WTC11 (cell line): Measurements from ENCODE around the gene ADSL. TPM values are rescaled to one million over a fixed set of nuclear protein-coding genes. Genes with fewer than 3 reads are reported as not detected.

Experiments
- ATAC-seq: fragments of 200-7000 bp; cut with Tn5 transposase; 2 replicates; pipeline ENCODE4 v1.10.0; 2021; ENCODE audit warnings: mild to moderate bottlenecking, moderate library complexity
- Bru-seq: library from RNA; stranded (reverse); fragments of 400-500 nt; gene quantifications from one replicate; lab custom pipeline; 2021; lab: Mats Ljungman, UMichigan
- CTCF ChIA-PET: fragments of 300-600 bp; sonication (Branson Sonifier 250); formaldehyde crosslinking; loops from one replicate; lab custom pipeline; 2021; ENCODE audit warnings: antibody characterized with exemption; lab: Charles Lee
- POLR2A ChIA-PET: fragments of 350-600 bp; sonication (Branson Sonifier 250); formaldehyde crosslinking; loops from one replicate; lab custom pipeline; 2021; ENCODE audit warnings: antibody characterized with exemption; lab: Charles Lee
- DNase-seq: peaks from one replicate; pipeline ENCODE4 v3.0.0; 2021; ENCODE audit warnings: low spot score
- H3K27ac Mint-ChIP-seq: 2 replicates; pipeline ENCODE4 v1.8.0; 2021; ENCODE audit warnings: mixed read lengths
- H3K27me3 Mint-ChIP-seq: 2 replicates; pipeline ENCODE4 v1.8.0; 2021; ENCODE audit warnings: low read depth, mild to moderate bottlenecking, moderate library complexity, mixed read lengths
- H3K36me3 Mint-ChIP-seq: 2 replicates; pipeline ENCODE4 v1.8.0; 2021; ENCODE audit warnings: mixed read lengths
- H3K4me1 Mint-ChIP-seq: 2 replicates; pipeline ENCODE4 v1.8.0; 2022; ENCODE audit warnings: mixed read lengths
- H3K4me3 Mint-ChIP-seq: 2 replicates; pipeline ENCODE4 v1.8.0; 2021; ENCODE audit warnings: mild to moderate bottlenecking, moderate library complexity, mixed read lengths
- H3K9me3 Mint-ChIP-seq: 2 replicates; pipeline ENCODE4 v1.8.0; 2021; ENCODE audit warnings: mixed read lengths
- ARID4B ChIP-seq: sonication (generic); formaldehyde crosslinking; IDR thresholded peaks from 2 replicates; pipeline ENCODE4 v1.8.0; 2023; ENCODE audit warnings: missing genetic modification reagents, mild to moderate bottlenecking, borderline replicate concordance
- CREM ChIP-seq: sonication (generic); formaldehyde crosslinking; IDR thresholded peaks from 2 replicates; pipeline ENCODE4 v1.8.1; 2022; ENCODE audit warnings: mild to moderate bottlenecking, missing genetic modification reagents, moderate library complexity
- CTCF ChIP-seq: fragments of 200-600 bp; IDR thresholded peaks from 2 replicates; pipeline ENCODE4 v1.8.0; 2022; ENCODE audit warnings: antibody characterized with exemption
- E2F4 ChIP-seq: sonication (generic); formaldehyde crosslinking; IDR thresholded peaks from 2 replicates; pipeline ENCODE4 v1.8.1; 2022; ENCODE audit warnings: low read depth, mild to moderate bottlenecking, moderate library complexity, missing genetic modification reagents, borderline replicate concordance
- ETV6 ChIP-seq: sonication (generic); formaldehyde crosslinking; IDR thresholded peaks from 2 replicates; pipeline ENCODE4 v1.8.1; 2022; ENCODE audit warnings: mild to moderate bottlenecking, missing genetic modification reagents
- FOXJ3 ChIP-seq: sonication (generic); formaldehyde crosslinking; IDR thresholded peaks from 2 replicates; pipeline ENCODE4 v1.9.0; 2021; ENCODE audit warnings: missing genetic modification reagents, mild to moderate bottlenecking, borderline replicate concordance
- FOXP4 ChIP-seq: sonication (generic); formaldehyde crosslinking; IDR thresholded peaks from 2 replicates; pipeline ENCODE4 v1.8.0; 2022; ENCODE audit warnings: mild to moderate bottlenecking, missing genetic modification reagents
- GABPB1 ChIP-seq: sonication (generic); formaldehyde crosslinking; IDR thresholded peaks from 2 replicates; pipeline ENCODE4 v1.8.1; 2023; ENCODE audit warnings: mild to moderate bottlenecking, missing genetic modification reagents
- IRF1 ChIP-seq: sonication (generic); formaldehyde crosslinking; IDR thresholded peaks from 2 replicates; pipeline ENCODE4 v1.8.0; 2023; ENCODE audit warnings: missing genetic modification reagents
- MLX ChIP-seq: sonication (generic); formaldehyde crosslinking; IDR thresholded peaks from 2 replicates; pipeline ENCODE4 v1.8.1; 2023; ENCODE audit warnings: mild to moderate bottlenecking, missing genetic modification reagents, moderate library complexity
- MYBL2 ChIP-seq: sonication (generic); formaldehyde crosslinking; IDR thresholded peaks from 2 replicates; pipeline ENCODE4 v1.8.1; 2023; ENCODE audit warnings: mild to moderate bottlenecking, moderate library complexity, missing genetic modification reagents
- NR1H2 ChIP-seq: sonication (generic); formaldehyde crosslinking; IDR thresholded peaks from 2 replicates; pipeline ENCODE4 v1.9.0; 2021; ENCODE audit warnings: mild to moderate bottlenecking, moderate library complexity, missing genetic modification reagents
- OVOL2 ChIP-seq: fragments of 250-450 bp; sonication (Bioruptor Pico); IDR thresholded peaks from 2 replicates; pipeline ENCODE4 v1.9.0; 2021; ENCODE audit warnings: mild to moderate bottlenecking, borderline replicate concordance
- SP1 ChIP-seq: sonication (generic); formaldehyde crosslinking; conservative IDR thresholded peaks from 2 replicates; pipeline ENCODE4 v1.8.1; 2022; ENCODE audit warnings: missing genetic modification reagents
- TP53 ChIP-seq: sonication (generic); formaldehyde crosslinking; IDR thresholded peaks from 2 replicates; pipeline ENCODE4 v1.8.1; 2023; ENCODE audit warnings: mild to moderate bottlenecking, missing genetic modification reagents
- ZMAT4 ChIP-seq: fragments of 250-450 bp; sonication (Bioruptor Pico); IDR thresholded peaks from 2 replicates; pipeline ENCODE4 v1.9.0; 2021; ENCODE audit warnings: mild to moderate bottlenecking
- ZNF263 ChIP-seq: sonication (generic); formaldehyde crosslinking; IDR thresholded peaks from 2 replicates; pipeline ENCODE4 v1.8.1; 2022; ENCODE audit warnings: low read depth, mild to moderate bottlenecking, moderate library complexity, missing genetic modification reagents
- ZNF317 ChIP-seq: sonication (generic); formaldehyde crosslinking; IDR thresholded peaks from 2 replicates; pipeline ENCODE4 v1.8.1; 2023; ENCODE audit warnings: low read depth, mild to moderate bottlenecking, moderate library complexity, missing genetic modification reagents, borderline replicate concordance
- ZNF671 ChIP-seq: fragments of 250-450 bp; sonication (Bioruptor Pico); IDR thresholded peaks from 2 replicates; pipeline ENCODE4 v1.8.0; 2021; ENCODE audit warnings: mild to moderate bottlenecking
- ZSCAN18 ChIP-seq: fragments of 250-450 bp; sonication (Bioruptor Pico); IDR thresholded peaks from 2 replicates; pipeline ENCODE4 v2.1.2; 2022; ENCODE audit warnings: mild to moderate bottlenecking, moderate library complexity
- long read RNA-seq, 3 experiments: library from RNA in 1 of 3; library from capped mRNA in 1 of 3; library from polyadenylated mRNA in 1 of 3; unstranded in 2 of 3; stranded (forward) in 1 of 3; transcript quantifications; one replicate each; pipeline ENCODE4 v2.0.0, GENCODE V29; 2021
- total RNA-seq: library from RNA; stranded (reverse); gene quantifications from 3 replicates; pipeline ENCODE4 v1.2.3, GENCODE V29; 2021

The ADSL gene
- total RNA-seq: 133 to 154 TPM (median 136 TPM) in 3 replicates
- percentile 80 among the genes with signal in this experiment for Bru-seq, nascent RNA
- long read RNA-seq, experiment 1, full-length matches to known transcripts: 406 of 481 reads
- long read RNA-seq, experiment 1, partial matches to known transcripts: 18 of 481 reads
- long read RNA-seq, experiment 1, other reads (novel, unspliced or antisense): 57 of 481 reads
- long read RNA-seq, experiment 2, full-length matches to known transcripts: 70 of 237 reads
- long read RNA-seq, experiment 2, partial matches to known transcripts: 31 of 237 reads
- long read RNA-seq, experiment 2, other reads (novel, unspliced or antisense): 136 of 237 reads
- long read RNA-seq, experiment 3, full-length matches to known transcripts: 1,050 of 1,222 reads
- long read RNA-seq, experiment 3, partial matches to known transcripts: 12 of 1,222 reads
- long read RNA-seq, experiment 3, other reads (novel, unspliced or antisense): 160 of 1,222 reads

GRCh38 chr22:40346185-40347118, at the start of gene ADSL:
TSS of gene ADSL (plus strand) at chr22:40346500. CDS start at chr22:40346559, 59 bp downstream.
- H3K36me3 Mint-ChIP-seq: peaks cover 22% of the 10 kb centered on the region
- POLR2A ChIA-PET: interaction anchor here (0.7 to 1.3 kb wide), 3 partner anchors 167 to 322 kb away, joined by 3 to 8 read pairs (median 6); no protein-coding TSS in a partner anchor
- no peaks in the 10 kb centered on the region for H3K27me3 Mint-ChIP-seq
- DNase-seq (peak; percentile 89), ATAC-seq (peak; percentile 95)
- H3K4me1 Mint-ChIP-seq: peaks cover 12% of the 10 kb centered on the region
- peak within 1 kb of the TSS; percentile 97 for H3K27ac Mint-ChIP-seq
- no peaks in the 10 kb centered on the region for H3K9me3 Mint-ChIP-seq
- peak within 1 kb of the TSS; percentile 96 for H3K4me3 Mint-ChIP-seq
- CTCF ChIA-PET: interaction anchor here (0.6 to 2.6 kb wide), 10 partner anchors 11 to 403 kb away, joined by 3 to 6 read pairs (median 4); no protein-coding TSS in a partner anchor
- TF ChIP-seq MLX (CRISPR knock-in tag) (no peak), ARID4B (CRISPR knock-in tag) (peak; percentile 65; the same call in 1 of the 2 replicates), NR1H2 (CRISPR knock-in tag) (no peak), CTCF (no peak), OVOL2 (CRISPR knock-in tag) (no peak), E2F4 (CRISPR knock-in tag) (0 out of 2 replicates have a peak, but pooled peaks have one; percentile 25), SP1 (peak; percentile 91), CREM (CRISPR knock-in tag) (peak; percentile 46; the same call in 1 of the 2 replicates), ETV6 (CRISPR knock-in tag) (peak; percentile 95), ZNF317 (no peak), ZNF671 (CRISPR knock-in tag) (no peak), GABPB1 (CRISPR knock-in tag) (peak; percentile 75; the same call in 1 of the 2 replicates), ZNF263 (CRISPR knock-in tag) (no peak), FOXP4 (peak; percentile 81), TP53 (peak; percentile 79; the same call in 1 of the 2 replicates), ZMAT4 (CRISPR knock-in tag) (no peak), MYBL2 (peak; percentile 83; the same call in 1 of the 2 replicates), FOXJ3 (CRISPR knock-in tag) (no peak), ZSCAN18 (CRISPR knock-in tag) (no peak), IRF1 (0 out of 2 replicates have a peak, but pooled peaks have one; percentile 12)
